Measurements from ENCODE around the gene FBN1.

DNA sequence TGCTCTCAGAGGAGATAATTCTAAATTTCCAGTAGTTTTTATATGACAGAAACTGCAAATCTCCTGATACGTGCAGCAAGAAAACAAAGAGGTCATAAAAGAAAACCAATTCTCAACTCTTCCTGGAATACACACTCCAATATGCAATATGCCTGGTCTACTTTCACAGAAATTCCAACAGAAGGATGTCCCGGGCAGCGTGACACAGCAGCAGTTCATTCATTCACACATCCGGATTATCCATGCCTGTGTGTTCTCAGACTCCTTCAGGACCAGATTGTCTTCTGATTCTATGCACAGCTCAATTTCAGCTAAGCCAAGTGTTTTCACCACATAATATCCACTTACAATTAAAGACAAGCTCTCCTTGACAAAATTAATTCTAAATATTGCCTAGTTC is 64.3 kb downstream of the FBN1 start:
- TF ChIP-seq, protein P1, sequence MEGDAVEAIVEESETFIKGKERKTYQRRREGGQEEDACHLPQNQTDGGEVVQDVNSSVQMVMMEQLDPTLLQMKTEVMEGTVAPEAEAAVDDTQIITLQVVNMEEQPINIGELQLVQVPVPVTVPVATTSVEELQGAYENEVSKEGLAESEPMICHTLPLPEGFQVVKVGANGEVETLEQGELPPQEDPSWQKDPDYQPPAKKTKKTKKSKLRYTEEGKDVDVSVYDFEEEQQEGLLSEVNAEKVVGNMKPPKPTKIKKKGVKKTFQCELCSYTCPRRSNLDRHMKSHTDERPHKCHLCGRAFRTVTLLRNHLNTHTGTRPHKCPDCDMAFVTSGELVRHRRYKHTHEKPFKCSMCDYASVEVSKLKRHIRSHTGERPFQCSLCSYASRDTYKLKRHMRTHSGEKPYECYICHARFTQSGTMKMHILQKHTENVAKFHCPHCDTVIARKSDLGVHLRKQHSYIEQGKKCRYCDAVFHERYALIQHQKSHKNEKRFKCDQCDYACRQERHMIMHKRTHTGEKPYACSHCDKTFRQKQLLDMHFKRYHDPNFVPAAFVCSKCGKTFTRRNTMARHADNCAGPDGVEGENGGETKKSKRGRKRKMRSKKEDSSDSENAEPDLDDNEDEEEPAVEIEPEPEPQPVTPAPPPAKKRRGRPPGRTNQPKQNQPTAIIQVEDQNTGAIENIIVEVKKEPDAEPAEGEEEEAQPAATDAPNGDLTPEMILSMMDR (IDR thresholded peaks at IDR 0.05; ENCODE audit: extremely low read depth in 1 of 2, insufficient read depth in 1 of 2, low read depth in 1 of 2, low read length in 2 of 2) = no peak
- no peak for TF ChIP-seq EZH2 (IDR thresholded peaks at IDR 0.05; ENCODE audit: borderline replicate concordance, low read depth, low read length, severe bottlenecking)

All from endothelial cell of umbilical vein (primary cell).